GM13977 (cell line): Measurements from ENCODE around the gene GNAL.

ENCODE experiments used
- DNase-seq: peaks from one replicate; pipeline ENCODE4 v3.0.0; 2012; ENCODE audit warnings: low spot score
- CTCF ChIP-seq: IDR thresholded peaks from 2 replicates; pipeline ENCODE4 v1.5.1; 2012; ENCODE audit warnings: mild to moderate bottlenecking, control low read depth; ENCODE audit not compliant: insufficient read depth; ENCODE audit errors: extremely low read depth, missing control alignments
- in situ Hi-C: fragments of 300-500 bp; cut with MboI; formaldehyde crosslinking; loops from one replicate; pipeline ENCODE4 v1.12.0; 2022; ENCODE audit warnings: low sequenced_read_pairs, low pct_unique_long_range_greater_than_20kb, mixed read lengths, inconsistent platforms; ENCODE audit not compliant: unreplicated experiment

GNAL gene

DNA sequence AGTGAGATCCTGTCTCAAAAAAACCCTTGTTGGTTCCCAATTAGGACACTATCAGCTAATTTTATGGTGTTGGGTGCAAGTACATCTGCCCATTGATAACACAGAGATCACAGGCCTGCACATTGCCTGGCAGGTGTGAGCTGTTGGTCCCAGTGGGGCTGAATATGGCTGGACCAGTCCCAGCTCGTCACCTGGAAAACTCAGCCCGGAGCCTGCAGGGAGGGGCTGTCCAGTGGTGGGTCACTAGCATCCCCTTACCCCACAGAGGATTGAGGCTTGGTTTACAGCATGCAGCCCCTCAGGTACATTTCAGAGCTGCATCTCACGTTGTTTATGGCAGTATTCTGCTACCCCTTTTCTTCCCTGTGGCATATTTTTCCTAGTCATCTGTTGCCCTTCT lies 121.3 kb downstream of the GNAL start:
- DNase-seq, result no peak
- in situ Hi-C loops, result no loop called here
- TF ChIP-seq CTCF, result no peak

DNA sequence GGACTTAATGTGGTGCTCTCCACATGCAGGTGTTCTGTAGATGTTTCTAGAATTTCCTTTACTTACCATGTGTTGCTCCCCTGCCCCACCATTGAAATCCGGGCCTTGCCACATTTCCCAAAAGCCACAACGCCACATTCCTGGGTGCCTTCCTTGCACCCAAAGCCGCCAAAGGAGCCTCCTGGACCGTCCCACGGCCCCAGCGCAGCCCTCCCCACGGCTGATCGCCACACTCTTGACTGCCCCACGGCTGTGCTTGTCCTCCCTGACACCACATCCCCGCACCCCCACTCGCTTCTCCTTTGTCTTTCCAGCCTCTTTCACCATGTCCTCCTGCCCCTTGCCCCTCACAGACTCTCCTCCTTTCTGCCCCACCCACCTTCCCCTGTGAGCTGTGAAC lies 121.9 kb downstream of the GNAL start:
- in situ Hi-C loops, result no loop called here
- no peak for TF ChIP-seq CTCF
- DNase-seq, result no peak

- TF ChIP-seq CTCF, result no peak
- no peak for DNase-seq
- in situ Hi-C loops, result no loop called here
These were observed 128.2 kb downstream of the GNAL start for GRCh38 chr18:11817229-11817628.

DNA sequence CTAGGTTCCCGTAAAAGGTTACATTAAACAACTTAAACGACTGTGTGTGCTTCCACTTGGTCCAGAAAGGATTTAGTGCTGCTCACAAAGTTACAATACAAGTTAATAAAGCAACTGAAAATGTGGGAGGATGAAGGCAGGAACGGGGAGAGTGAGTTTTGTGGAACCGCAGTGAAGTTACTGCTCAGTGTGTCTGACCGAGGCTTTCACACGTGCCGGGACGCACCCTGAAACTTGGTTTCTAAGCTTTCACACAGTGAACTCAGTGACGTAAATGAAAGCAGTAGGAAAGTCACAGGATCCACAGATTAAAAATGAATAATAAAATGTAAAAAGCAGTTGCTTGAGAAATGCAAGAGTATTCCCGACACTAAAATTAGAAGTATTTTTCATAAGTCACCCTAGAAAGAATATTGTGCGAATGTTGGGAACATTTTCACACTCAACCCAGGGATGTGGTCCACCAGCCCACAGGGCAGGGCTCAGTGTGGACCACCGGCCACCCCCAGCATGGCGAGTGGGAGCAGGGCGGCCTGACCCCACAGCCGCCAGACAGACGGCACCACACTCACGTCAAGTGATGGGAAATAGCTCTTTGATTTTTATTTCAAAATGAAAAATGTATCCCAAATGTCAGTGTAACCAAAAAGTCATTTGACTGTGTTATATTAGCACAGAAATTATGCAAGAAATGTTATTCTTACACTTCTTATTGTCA lies 129.6 kb downstream of the GNAL start:
- TF ChIP-seq CTCF, result no peak
- DNase-seq, result no peak
- in situ Hi-C loops, result no loop called here

DNA sequence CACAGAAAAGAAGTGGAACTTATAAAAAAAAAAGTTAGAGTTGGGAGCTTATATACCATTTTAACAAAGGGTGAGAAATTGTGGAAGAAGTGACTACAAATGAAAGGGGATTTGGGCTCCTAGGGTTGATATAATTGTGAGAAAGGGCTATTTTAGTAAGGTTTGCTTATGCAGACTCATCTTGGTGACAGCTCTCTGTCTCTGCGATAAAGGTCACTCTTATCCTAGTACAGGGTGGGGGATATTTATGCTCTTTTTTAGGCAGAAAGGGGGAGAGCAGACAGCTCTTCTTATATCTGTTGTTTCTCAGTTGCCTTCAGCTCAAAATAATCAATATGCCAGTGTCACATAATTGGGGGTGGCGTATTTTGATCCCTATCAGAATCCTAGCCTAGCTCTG lies 130.9 kb downstream of the GNAL start:
- DNase-seq, result no peak
- in situ Hi-C loops, result no loop called here
- no peak for TF ChIP-seq CTCF

DNA sequence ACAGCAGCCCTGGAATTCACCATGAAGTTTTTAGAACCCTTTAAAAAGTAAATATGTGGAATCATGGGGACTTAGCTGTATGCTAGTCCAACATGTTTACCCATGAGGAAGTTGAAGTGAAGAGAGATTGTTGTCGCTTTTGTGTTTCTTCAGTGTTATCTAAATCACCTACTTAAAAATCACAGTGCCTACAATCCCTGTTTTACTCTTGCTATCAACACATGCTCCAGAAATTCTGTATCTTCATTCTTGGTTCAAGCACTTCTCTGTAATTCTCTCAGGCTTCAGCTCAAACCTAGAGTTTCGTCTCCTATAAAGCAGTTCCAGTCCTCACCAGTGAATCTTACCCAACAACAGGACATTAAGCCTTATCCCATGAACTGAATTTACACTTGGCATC lies 131.6 kb downstream of the GNAL start:
- no peak for TF ChIP-seq CTCF
- in situ Hi-C loops, result no loop called here

More for the DNA sequence above, 131.6 kb downstream of the GNAL start:
- DNase-seq, result no peak
